Amniotic epithelial cell (primary cell): ENCODE data around the gene NAA35.
A peak's percentile ranks its signal among the peaks of the same experiment; 100 is the strongest.
"Not testable (repeated sequence)": the region's sequence is repeated elsewhere in the genome, so short reads cannot be mapped to it uniquely, and the experiment has no call there.

Source experiments
- DNase-seq: peaks from one replicate; pipeline ENCODE4 v3.0.0-alpha.2; 2010; ENCODE audit warnings: low read depth

NAA35 gene

DNA sequence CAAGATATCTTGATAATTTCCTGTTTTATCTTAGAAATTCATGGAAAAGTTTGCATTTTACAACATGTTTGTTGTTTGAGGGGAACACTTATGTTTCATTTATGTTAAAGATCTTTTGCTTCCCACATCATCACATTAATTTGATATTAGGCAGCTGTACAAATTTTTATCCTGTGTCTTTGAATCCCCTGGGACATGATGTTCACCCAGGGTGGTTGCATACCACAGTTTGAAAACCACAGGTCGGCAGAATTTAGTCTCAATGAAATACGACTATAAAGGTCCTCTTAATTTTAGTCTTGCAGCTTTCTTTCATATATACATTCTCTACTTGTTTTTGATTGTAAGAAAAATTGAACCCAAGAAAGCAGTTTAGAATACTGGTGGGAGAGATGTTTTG, 3.7 kb downstream of the NAA35 start:
- DNase-seq, result no peak

GRCh38 chr9:85949586-85950335, 8.8 kb downstream of the NAA35 start:
- DNase-seq, result peak; percentile 44

DNA sequence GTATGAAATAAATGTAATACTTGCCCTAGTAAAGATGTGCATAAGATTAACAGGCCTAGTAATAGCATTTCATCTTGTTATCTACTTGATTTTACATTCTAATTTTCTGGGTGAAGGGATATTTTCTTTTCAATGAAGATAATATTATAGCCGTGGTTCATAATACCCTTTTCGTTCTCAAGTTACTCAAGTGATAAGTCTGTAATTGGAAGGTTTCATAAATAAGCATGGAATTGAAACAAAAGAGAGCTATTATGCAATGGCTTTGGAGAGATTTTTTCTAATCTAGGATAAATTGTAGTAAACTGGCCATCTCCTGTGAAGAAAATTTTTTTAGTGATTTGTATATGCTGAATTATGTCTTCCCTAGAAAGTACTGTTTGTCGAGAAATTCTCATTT, 19.0 kb downstream of the NAA35 start:
- DNase-seq, result no peak

DNA sequence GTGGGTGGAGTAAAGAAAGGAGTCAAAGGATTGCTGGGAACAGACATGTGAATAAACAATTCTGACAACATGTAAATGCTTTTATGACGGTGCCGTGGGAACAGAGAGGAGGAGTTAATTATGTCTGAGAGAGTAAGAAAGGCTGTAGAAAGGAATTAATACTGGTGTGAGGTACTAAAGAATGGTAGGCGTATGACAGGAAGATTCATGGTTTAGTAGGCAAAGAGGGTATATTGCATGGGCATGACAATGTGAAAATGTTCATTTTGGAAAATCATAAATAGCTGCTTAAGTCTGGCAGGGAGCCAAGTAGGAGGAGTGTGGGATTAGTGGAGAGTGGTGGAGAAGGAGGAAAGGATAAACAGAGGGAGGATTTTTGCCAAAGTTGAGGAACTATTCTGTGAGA, 19.7 kb downstream of the NAA35 start:
- DNase-seq, result peak; percentile 84

DNA sequence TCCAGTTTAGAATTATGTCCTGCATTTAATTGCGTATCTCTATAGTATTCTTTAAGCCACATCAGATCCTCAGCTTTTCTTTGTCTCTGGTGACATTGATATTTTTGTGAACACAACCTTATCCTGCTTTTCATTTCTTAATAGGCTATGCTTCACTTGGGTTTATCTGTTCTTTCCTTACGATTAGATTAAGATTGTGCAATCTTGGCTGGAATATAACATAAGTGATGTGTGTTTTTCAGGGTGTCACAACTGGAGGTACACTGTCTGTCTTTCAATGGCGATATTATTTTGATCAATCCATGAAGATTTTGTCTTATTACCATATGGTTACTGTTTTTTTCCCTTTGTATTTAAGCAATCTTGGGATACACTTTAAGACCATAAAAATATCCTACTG, 23.6 kb downstream of the NAA35 start:
- peak; percentile 33 for DNase-seq

DNA sequence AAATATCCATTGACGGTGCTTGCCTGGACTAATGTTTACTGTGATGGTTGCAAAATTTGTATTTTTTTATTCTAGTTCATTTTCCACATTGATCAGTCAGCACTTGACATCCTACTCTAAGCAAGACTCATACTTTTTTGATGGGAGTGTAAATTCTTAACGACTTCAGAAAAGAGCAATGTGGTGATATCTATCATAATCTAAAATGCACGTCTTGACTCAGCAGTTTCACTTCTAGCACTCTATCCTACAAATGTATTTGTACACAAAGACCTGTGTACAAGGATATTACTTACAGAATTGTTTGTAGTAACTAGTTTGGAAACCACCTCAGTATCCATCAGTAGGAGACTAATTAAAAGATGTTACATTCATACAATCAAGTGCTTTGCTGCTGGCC, 24.0 kb downstream of the NAA35 start:
- DNase-seq, result no peak

- no peak for DNase-seq
Measured at GRCh38 chr9:85969727-85970126, 28.8 kb downstream of the NAA35 start.

DNA sequence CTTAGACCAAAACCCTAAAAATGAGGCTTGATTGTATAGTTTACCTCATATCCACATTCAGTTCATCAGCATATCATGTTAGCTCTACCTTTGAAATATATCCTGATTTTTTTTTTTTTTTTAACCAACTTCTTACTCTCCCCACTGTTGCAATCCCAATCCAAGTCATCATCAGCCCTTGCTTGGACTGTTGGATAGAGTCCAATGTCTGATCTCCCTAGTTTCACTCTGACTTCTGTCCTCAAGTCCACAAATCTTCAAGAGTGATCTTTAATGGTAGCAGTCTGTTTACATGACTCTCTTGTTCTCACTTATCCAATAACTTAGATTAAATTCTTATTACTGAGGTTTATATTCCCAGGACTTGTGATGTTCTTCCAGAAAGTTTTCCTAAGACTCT, 30.8 kb downstream of the NAA35 start:
- peak; percentile 64 for DNase-seq

DNA sequence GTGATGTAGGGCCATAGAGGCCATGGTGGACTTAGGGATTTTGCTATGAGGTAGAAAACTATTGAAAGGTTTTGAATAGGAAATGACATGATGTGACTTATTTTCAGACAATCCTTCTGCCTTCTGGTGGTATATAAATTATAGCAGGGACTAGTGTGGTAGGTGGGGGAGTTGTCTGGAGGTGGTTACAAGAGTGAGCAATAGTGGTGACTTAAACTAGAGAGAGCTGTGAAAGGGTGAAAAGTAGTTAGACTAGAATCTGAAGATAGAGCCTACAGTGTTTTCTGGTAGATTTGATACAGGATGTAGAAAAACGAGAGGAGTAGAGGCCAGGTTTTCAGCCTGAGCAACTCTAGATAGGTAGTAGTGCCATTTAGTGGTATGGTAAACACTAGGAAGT, 32.3 kb downstream of the NAA35 start:
- no peak for DNase-seq

DNA sequence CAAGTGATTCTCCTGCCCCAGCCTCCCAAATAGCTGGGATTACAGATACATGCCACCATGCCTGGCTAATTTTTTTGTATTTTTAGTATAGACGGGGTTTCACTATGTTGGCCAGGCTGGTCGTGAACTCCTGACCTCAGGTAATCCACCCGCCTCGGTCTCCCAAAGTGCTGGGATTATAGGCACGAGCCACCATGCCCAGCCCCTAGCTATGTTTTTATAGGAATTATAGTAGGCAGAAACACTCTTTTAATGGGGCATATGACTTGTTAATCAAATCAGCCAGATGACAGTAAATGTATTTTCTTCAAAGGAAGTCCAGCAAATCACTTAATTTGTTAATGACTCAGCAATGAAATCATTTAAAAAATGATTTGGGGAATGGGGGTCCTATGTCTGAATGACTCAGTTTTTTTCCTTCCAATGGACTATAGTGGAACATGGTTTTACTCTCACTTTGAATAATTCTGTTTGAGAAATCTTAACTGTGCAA, 33.2 kb downstream of the NAA35 start:
- DNase-seq, result not testable (repeated sequence)

GRCh38 chr9:85978496-85978895, 37.5 kb downstream of the NAA35 start:
- peak; percentile 17 for DNase-seq

- no peak for DNase-seq
Measured at GRCh38 chr9:85981369-85981768, 40.4 kb downstream of the NAA35 start.

DNA sequence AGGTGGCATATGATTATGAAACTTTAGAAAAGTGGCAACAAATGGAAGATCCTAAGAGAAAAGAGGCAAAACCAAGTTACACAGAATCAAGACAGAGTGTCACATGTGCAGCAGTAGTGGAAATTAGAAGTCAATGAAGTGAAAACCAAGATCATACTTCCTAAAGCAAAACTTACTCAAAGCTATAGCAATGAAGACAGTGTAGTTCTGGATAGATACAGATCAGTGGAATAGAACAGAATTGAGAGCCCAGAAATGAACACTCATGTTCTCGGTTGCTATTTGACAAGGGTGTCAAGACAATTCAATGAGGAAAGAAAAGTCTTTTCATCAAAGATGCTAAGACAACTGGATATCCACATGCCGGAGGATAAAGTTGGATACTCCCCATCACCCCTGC, 43.5 kb downstream of the NAA35 start:
- DNase-seq, result no peak

DNA sequence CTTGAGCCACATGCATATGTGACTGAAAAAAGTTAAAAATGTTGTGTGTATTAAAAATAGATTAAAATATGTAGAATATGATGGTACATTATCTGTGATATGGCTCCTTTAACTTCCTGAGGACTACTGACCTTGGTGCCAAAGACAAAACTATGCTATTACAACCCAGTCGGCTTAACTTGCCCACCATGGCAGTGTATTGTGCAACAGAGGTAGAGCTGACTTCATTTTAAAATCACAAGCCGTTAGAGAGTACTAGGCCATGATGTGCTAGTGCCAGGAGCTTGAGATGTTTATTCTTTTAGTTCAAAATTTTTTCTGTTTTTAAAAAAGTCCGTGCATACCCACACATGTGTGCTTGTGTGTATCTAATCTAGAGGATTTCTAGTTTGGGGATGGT, 46.3 kb downstream of the NAA35 start:
- peak; percentile 52 for DNase-seq

GRCh38 chr9:85994191-85994590, 53.2 kb downstream of the NAA35 start:
- DNase-seq, result peak; percentile 6

DNA sequence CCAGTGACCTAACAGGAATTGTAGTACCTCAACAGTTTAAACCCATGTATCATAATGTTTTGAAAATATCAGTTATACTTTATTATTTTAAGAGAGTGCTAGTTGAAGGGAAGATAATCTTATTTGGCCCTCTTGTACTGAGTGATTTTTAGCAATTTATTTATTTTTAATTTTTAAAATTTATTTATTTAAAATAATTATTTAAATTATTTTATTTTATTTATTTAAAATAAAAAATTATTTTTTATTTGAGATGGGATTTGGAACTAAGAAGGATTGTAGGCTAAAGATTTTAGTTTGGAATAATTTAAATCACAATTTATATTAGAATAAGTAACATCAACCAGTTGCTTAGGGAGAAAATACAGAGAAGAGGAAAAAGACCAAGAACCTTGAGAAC, 54.2 kb downstream of the NAA35 start:
- no peak for DNase-seq

DNA sequence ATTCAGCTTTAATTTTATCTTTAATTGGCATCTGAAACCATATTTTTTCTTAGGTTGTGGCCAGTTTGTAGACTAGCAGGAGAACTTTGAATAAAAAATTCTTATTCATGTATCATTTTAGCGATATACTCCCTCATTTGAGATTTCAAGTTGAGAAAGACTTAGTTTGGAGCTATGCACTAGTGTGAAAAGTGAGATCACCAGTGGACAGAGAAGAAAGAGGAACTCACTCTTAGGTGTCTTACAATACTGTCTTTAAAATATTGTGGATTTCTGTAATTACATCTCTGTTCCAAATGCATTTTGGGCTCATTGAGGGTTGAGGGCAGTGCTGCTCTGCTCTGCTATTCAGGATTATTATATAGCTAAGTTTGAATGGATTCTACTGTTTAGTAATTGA, 54.7 kb downstream of the NAA35 start:
- no peak for DNase-seq

DNA sequence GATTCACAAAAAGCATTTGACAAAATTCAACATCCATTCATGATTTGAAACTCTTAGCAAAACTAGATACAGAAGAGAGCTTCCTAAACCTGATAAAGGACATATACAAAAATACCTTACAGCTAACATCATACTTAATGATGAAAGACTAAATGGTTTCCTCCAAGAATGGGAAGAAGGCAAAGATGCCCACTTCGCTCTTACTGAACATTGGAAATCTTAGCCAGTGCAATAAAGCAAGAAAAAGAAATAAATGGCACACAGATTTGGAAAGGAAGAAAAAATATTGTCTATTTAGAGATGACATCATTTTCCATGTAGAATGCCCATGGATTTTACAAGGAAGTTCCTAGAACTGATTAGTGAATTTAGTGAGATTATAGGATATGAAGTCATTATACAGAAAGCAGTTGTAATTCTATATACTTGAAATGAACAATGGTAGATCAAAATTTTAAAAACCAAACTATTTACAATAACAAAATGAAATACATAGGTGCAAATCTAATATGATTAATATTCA, 64.4 kb downstream of the NAA35 start:
- no peak for DNase-seq

DNA sequence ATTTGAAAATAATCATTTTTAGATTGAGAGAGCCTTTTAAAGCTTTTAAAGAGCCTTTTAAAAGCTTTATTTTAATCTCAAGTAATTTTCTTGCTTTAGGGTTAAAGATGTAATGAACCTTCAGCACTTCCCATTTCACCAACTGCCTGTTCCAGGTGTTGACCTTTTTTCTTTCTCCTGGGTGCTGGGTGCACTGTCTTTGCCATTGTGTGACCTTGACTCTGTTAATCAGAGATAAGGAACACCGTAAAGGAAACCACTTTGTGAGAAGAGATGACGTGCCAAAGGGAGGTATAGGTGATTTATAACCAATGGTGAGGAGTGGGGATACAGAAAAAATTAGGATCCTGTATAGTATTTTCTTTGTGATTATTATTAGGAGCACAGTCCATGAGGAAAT, 68.2 kb downstream of the NAA35 start:
- DNase-seq, result no peak

DNA sequence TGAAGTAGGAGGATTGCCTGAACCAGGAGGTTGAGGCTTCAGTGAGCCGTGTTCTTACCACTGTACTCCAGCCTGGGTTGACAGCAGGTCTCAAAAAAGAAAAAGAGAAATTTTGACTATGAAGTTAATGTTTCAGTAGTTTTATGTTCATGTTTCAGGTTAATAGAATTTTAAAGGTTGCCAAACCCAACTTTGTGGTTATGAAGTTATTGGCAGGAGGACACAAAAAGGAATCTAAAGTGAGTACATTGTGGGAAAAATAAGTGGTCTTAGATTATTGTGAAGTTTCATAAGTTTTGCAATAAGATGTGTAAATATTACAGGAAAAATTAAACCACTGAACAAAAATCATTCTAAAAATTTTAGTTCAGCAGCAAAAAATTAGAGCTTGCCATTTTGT, 79.8 kb downstream of the NAA35 start:
- no peak for DNase-seq

DNA sequence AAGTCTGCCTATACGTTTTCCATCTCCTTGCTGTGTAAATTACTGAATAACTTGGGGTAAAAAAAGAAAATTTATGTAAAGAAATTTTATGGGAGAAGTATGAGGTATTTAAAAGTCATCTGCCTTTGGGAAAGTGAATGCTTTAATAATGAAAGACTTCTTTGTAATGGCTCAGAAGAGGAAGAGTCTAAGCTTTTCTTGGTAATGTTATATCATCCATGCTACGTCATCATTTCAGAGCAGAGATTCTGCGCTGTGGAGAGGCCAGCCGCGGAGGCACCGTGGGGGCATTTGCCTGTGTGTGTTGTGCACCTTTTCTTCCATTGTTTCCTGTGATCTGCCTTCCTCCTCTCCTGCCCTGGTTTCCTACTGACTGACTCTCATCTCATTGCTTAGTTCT, 80.2 kb downstream of the NAA35 start:
- no peak for DNase-seq

DNA sequence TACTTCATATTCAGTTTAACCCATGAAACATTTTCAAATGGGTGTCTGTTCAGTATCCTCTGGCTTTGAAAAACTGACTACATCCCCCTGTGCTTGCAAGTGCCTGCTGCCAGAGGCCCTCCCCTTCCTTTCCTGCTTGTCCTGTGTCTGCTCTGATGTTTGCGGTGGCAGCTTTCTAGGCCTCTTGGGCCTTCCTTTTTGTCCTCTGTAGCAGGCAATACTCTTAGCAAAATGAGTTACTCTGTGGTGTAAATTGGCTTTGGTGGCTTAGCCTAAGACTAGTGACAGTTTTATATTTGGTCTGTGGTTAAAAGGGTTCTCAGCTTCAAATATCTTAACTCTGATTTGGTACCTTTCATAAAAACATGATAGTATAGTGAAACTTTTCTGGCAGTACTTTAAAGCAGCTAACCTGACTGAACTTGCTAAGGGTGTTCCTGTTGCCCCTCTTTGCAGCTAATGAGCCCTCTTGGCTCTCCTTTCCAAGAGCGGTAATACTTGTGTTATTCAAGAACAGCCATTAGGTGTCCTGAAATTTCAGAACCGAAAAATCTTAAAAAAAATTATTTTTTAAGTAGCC, 81.8 kb downstream of the NAA35 start:
- DNase-seq, result no peak

- no peak for DNase-seq
Measured at GRCh38 chr9:86027767-86028166, 86.8 kb downstream of the NAA35 start.
